Effector CD8-positive, alpha-beta T cell (primary cell): Measurements from ENCODE around the gene DNAJC21.

Source experiments
- DNase-seq: peaks from one replicate; lab custom pipeline; 2025; lab: John Stamatoyannopoulos, UW

DNAJC21 gene

GRCh38 chr5:34977934-34978613 is 48.7 kb downstream of the DNAJC21 start:
- no peak for DNase-seq

- DNase-seq, result no peak
Measured at GRCh38 chr5:34978681-34979080, 49.3 kb downstream of the DNAJC21 start.

- no peak for DNase-seq
Measured at GRCh38 chr5:34982823-34983222, 53.5 kb downstream of the DNAJC21 start.

- DNase-seq, result no peak
Measured at GRCh38 chr5:34986965-34987364, 57.6 kb downstream of the DNAJC21 start.

GRCh38 chr5:34991486-34992238 is 62.3 kb downstream of the DNAJC21 start:
- DNase-seq, result no peak

GRCh38 chr5:34993951-34994350 is 64.6 kb downstream of the DNAJC21 start:
- DNase-seq, result no peak

- no peak for DNase-seq
Measured at GRCh38 chr5:34996261-34996660, 66.9 kb downstream of the DNAJC21 start.

GRCh38 chr5:34998058-34998789 is 68.9 kb downstream of the DNAJC21 start:
- DNase-seq, result no peak

GRCh38 chr5:35001842-35002241 is 72.5 kb downstream of the DNAJC21 start:
- DNase-seq, result no peak

- no peak for DNase-seq
Measured at GRCh38 chr5:35002459-35002858, 73.1 kb downstream of the DNAJC21 start.

- DNase-seq, result peak; percentile 20
Measured at GRCh38 chr5:35003018-35003957, 73.9 kb downstream of the DNAJC21 start.

GRCh38 chr5:35004200-35004599 is 74.8 kb downstream of the DNAJC21 start:
- no peak for DNase-seq

- DNase-seq, result no peak
Measured at GRCh38 chr5:35004771-35005170, 75.4 kb downstream of the DNAJC21 start.
